ENCODE data around the gene HBP1. TPM values are rescaled to one million over a fixed set of nuclear protein-coding genes. Genes with fewer than 3 reads are reported as not detected.
A peak's percentile ranks its signal among the peaks of the same experiment; 100 is the strongest.

HBP1 gene
- total and polyA plus RNA-seq, 4 donors = 22.1 to 187 (median 46.1) TPM

- no peak for TF ChIP-seq CTCF (IDR thresholded peaks at IDR 0.05; ENCODE audit: control extremely low read depth, extremely low read depth)
- peaks cover 0 to 7% (median 4%) of the 10 kb centered on the region in 4 donors for H3K36me3 ChIP-seq (ENCODE audit: control insufficient read depth in 4 of 4, insufficient read depth in 4 of 4, low read length in 4 of 4)
- peaks cover 0 to 14% (median 0%) of the 10 kb centered on the region in 5 donors for H3K4me1 ChIP-seq (ENCODE audit: control insufficient read depth in 5 of 5, insufficient read depth in 5 of 5, low read length in 5 of 5)
- no peak overlapping the region for H3K4me3 ChIP-seq
- no peak overlapping the region for H3K9ac ChIP-seq (ENCODE audit: insufficient read depth in 1 of 2, low read length in 2 of 2)
- no peaks in the 10 kb centered on the region for H3K9me3 ChIP-seq (ENCODE audit: control insufficient read depth in 4 of 4, insufficient read depth in 3 of 4, low read length in 3 of 4)
- DNase-seq = no peak
- peak overlapping the region in 1 of 2 donors; percentile 16 for H3K27ac ChIP-seq (ENCODE audit: low read depth in 1 of 2, low read length in 1 of 2)
- 93 to 95% methylated on average over 1 of the region's 1 CpG for WGBS, 2 donors
- H3K27me3 ChIP-seq (ENCODE audit: control insufficient read depth in 3 of 3, insufficient read depth in 3 of 3, low read length in 2 of 3) = no peaks in the 10 kb centered on the region
- ATAC-seq (ENCODE audit: insufficient read depth, low FRiP score) = no peak
Observed at GRCh38 chr7:107233981-107234380, 65.2 kb downstream of the HBP1 start.

- DNase-seq = no peak
- Histone ChIP-seq H3K27me3 (ENCODE audit: control insufficient read depth in 3 of 3, insufficient read depth in 3 of 3, low read length in 2 of 3) (no peaks in the 10 kb centered on the region), H3K4me1 (ENCODE audit: control insufficient read depth in 5 of 5, insufficient read depth in 5 of 5, low read length in 5 of 5) (peaks cover 0 to 14% (median 0%) of the 10 kb centered on the region in 5 donors), H3K4me3 (no peak overlapping the region), H3K9ac (ENCODE audit: insufficient read depth in 1 of 2, low read length in 2 of 2) (no peak overlapping the region), H3K9me3 (ENCODE audit: control insufficient read depth in 4 of 4, insufficient read depth in 3 of 4, low read length in 3 of 4) (no peaks in the 10 kb centered on the region), H3K27ac (ENCODE audit: low read depth in 1 of 2, low read length in 1 of 2) (peak overlapping the region in 1 of 2 donors; percentile 16), H3K36me3 (ENCODE audit: control insufficient read depth in 4 of 4, insufficient read depth in 4 of 4, low read length in 4 of 4) (peaks cover 0 to 7% (median 4%) of the 10 kb centered on the region in 4 donors)
- no peak for TF ChIP-seq CTCF (IDR thresholded peaks at IDR 0.05; ENCODE audit: control extremely low read depth, extremely low read depth)
- 78 to 83% methylated on average over 3 of the region's 3 CpGs for WGBS, 2 donors
- ATAC-seq (ENCODE audit: insufficient read depth, low FRiP score) = no peak
Observed at GRCh38 chr7:107234436-107234835, 65.6 kb downstream of the HBP1 start.

GRCh38 chr7:107236862-107237261 is 68.1 kb downstream of the HBP1 start:
- DNase-seq (peak in 2 of 3 donors; percentile 17 to 42), ATAC-seq (ENCODE audit: insufficient read depth, low FRiP score) (no peak)

More at GRCh38 chr7:107236862-107237261, 68.1 kb downstream of the HBP1 start:
- no peak overlapping the region for H3K4me3 ChIP-seq
- peaks cover 0 to 14% (median 0%) of the 10 kb centered on the region in 5 donors for H3K4me1 ChIP-seq (ENCODE audit: control insufficient read depth in 5 of 5, insufficient read depth in 5 of 5, low read length in 5 of 5)
- peaks cover 0 to 7% (median 4%) of the 10 kb centered on the region in 4 donors for H3K36me3 ChIP-seq (ENCODE audit: control insufficient read depth in 4 of 4, insufficient read depth in 4 of 4, low read length in 4 of 4)
- no peak overlapping the region for H3K27ac ChIP-seq (ENCODE audit: low read depth in 1 of 2, low read length in 1 of 2)
- no peaks in the 10 kb centered on the region for H3K9me3 ChIP-seq (ENCODE audit: control insufficient read depth in 4 of 4, insufficient read depth in 3 of 4, low read length in 3 of 4)
- H3K9ac ChIP-seq (ENCODE audit: insufficient read depth in 1 of 2, low read length in 2 of 2) = no peak overlapping the region
- no peaks in the 10 kb centered on the region for H3K27me3 ChIP-seq (ENCODE audit: control insufficient read depth in 3 of 3, insufficient read depth in 3 of 3, low read length in 2 of 3)
- TF ChIP-seq CTCF (IDR thresholded peaks at IDR 0.05; ENCODE audit: control extremely low read depth, extremely low read depth) = no peak
